NB4 (cell line): ENCODE data around the gene MEAF6.

Experiments
- CTCF ChIP-seq: IDR thresholded peaks from one replicate; pipeline ENCODE4 v1.5.1; 2012; ENCODE audit warnings: low read depth, low read length
- MAX ChIP-seq: IDR thresholded peaks from 2 replicates; pipeline ENCODE4 v1.6.1; 2011; ENCODE audit warnings: low read depth, low read length
- MYC ChIP-seq: IDR thresholded peaks from 2 replicates; pipeline ENCODE4 v1.6.1; 2011; ENCODE audit warnings: low read depth, low read length
- POLR2A ChIP-seq: IDR thresholded peaks from 2 replicates; pipeline ENCODE4 v1.6.1; 2011; ENCODE audit warnings: mild to moderate bottlenecking; ENCODE audit not compliant: insufficient read length; ENCODE audit errors: extremely low read depth

GRCh38 chr1:37480581-37481288, 33.8 kb downstream of the MEAF6 start:
- TF ChIP-seq POLR2A = no peak
- no peak for TF ChIP-seq CTCF
- no peak for TF ChIP-seq MAX
- no peak for TF ChIP-seq MYC
